Prostate gland (tissue), 2 donors: ENCODE results near the gene ITPR1. TPM values are rescaled to one million over a fixed set of nuclear protein-coding genes. Genes with fewer than 3 reads are reported as not detected.
"Not testable (repeated sequence)": the region's sequence is repeated elsewhere in the genome, so short reads cannot be mapped to it uniquely, and the experiment has no call there.

Experiments
- DNase-seq: peaks from one replicate; pipeline ENCODE4 v3.0.0-alpha.2; 2019; ENCODE audit warnings: low spot score
- H3K27ac ChIP-seq, 2 donors: fragments of 200-600 bp; sonication (generic); 2 replicates each; pipeline ENCODE4 v1.5.1; 2017 to 2019
- H3K27me3 ChIP-seq: fragments of 200-600 bp; sonication (generic); replicated peaks from 2 replicates; pipeline ENCODE4 v1.5.1; 2019; ENCODE audit not compliant: insufficient read depth
- H3K36me3 ChIP-seq, 2 donors: fragments of 200-600 bp; sonication (generic); 1 replicate in 1 of 2; 2 replicates in 1 of 2; pipeline versions ENCODE4 v1.5.1 to v1.8.1; 2017 to 2019
- H3K4me1 ChIP-seq: fragments of 200-600 bp; sonication (generic); replicated peaks from 2 replicates; pipeline ENCODE4 v1.5.1; 2019
- H3K4me3 ChIP-seq, 2 donors: fragments of 200-600 bp; sonication (generic); 2 replicates each; pipeline ENCODE4 v1.5.1; 2017 to 2019
- H3K9me3 ChIP-seq: fragments of 200-600 bp; sonication (generic); 2 replicates; pipeline ENCODE4 v1.5.1; 2017
- POLR2A ChIP-seq: fragments of 450-650 bp; IDR thresholded peaks from one replicate; pipeline ENCODE4 v1.6.1; 2016; ENCODE audit warnings: antibody characterized with exemption, mild to moderate bottlenecking
- POLR2AphosphoS5 ChIP-seq: sonication (generic); formaldehyde crosslinking; IDR thresholded peaks from one replicate; pipeline ENCODE4 v1.6.1; 2017; ENCODE audit warnings: antibody characterized with exemption
- WGBS: methylation state at CpG from one replicate; pipeline ENCODE4 v1.1.5; 2018; 5-methylcytosine and 5-hydroxymethylcytosine counted together
- intact Hi-C: fragments of 100-400 bp; cut with DNase I; formaldehyde crosslinking; loops from one replicate; pipeline ENCODE4 v1.14.2; 2022
- total RNA-seq, 2 donors: library from RNA; depleted of rRNA; stranded (reverse); fragments of >200 nt; gene quantifications; one replicate each; pipeline ENCODE4 v1.1.0, GENCODE V29; 2016
- TF ChIP-seq, protein P1 (sequence below), 4 experiments: fragments of 200-600 bp in 2 of 4; fragments of 450-650 bp in 2 of 4; sonication (generic) in 2 of 4; IDR thresholded peaks; 1 replicate in 3 of 4; 2 replicates in 1 of 4; pipeline ENCODE4 v1.5.1; 2016 to 2019; ENCODE audit warnings: antibody characterized with exemption in 4 of 4, mild to moderate bottlenecking in 2 of 4, moderate library complexity in 2 of 4

Gene ITPR1
- total RNA-seq, 2 donors from 2014 or later: 80.0 to 126 TPM

GRCh38 chr3:4589475-4590097, 96.4 kb downstream of the ITPR1 start:
- TF ChIP-seq, protein P1, sequence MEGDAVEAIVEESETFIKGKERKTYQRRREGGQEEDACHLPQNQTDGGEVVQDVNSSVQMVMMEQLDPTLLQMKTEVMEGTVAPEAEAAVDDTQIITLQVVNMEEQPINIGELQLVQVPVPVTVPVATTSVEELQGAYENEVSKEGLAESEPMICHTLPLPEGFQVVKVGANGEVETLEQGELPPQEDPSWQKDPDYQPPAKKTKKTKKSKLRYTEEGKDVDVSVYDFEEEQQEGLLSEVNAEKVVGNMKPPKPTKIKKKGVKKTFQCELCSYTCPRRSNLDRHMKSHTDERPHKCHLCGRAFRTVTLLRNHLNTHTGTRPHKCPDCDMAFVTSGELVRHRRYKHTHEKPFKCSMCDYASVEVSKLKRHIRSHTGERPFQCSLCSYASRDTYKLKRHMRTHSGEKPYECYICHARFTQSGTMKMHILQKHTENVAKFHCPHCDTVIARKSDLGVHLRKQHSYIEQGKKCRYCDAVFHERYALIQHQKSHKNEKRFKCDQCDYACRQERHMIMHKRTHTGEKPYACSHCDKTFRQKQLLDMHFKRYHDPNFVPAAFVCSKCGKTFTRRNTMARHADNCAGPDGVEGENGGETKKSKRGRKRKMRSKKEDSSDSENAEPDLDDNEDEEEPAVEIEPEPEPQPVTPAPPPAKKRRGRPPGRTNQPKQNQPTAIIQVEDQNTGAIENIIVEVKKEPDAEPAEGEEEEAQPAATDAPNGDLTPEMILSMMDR (IDR thresholded peaks at IDR 0.05): no peak
- TF ChIP-seq POLR2A (no peak), POLR2AphosphoS5 (no peak)
- no peak overlapping the region for H3K27ac ChIP-seq
- H3K4me1 ChIP-seq: no peaks in the 10 kb centered on the region
- DNase-seq: no peak
- H3K36me3 ChIP-seq: no peaks in the 10 kb centered on the region
- H3K9me3 ChIP-seq: no peaks in the 10 kb centered on the region
- WGBS: 64% methylated on average over 4 of the region's 4 CpGs
- no peak overlapping the region for H3K4me3 ChIP-seq
- intact Hi-C loops: no loop called here
- no peaks in the 10 kb centered on the region for H3K27me3 ChIP-seq

- H3K27ac ChIP-seq, intact Hi-C loops: not testable (repeated sequence)
- 96% methylated on average over 2 of the region's 2 CpGs for WGBS
Measured at GRCh38 chr3:4590849-4591248, 97.7 kb downstream of the ITPR1 start.

DNA sequence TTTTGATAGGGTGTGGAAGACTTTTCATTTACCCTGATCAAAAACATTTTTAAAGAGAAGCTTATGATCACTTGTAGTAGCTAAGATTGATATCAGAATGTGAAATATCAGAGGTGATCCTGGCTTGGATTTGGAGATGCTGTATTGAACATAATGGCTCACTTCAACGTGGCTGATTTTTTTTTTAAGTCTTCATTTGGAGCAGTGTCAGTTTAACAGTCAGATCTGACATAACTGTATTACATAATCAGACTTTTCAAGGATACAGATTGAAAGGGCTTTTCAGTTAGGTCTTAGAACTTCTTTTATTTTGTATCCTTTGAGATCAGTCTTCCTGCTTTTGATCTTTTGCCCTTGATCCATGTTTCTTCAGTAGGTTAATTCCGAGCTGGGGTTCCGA, 98.5 kb downstream of the ITPR1 start:
- Histone ChIP-seq H3K9me3 (no peaks in the 10 kb centered on the region), H3K36me3 (no peaks in the 10 kb centered on the region), H3K4me1 (no peaks in the 10 kb centered on the region), H3K27me3 (no peaks in the 10 kb centered on the region), H3K27ac (no peak overlapping the region), H3K4me3 (no peak overlapping the region)
- intact Hi-C loops: no loop called here
- WGBS: 60% methylated on average over 3 of the region's 3 CpGs
- DNase-seq: no peak
- TF ChIP-seq POLR2AphosphoS5 (no peak), POLR2A (no peak)
- TF ChIP-seq, protein P1 (IDR thresholded peaks at IDR 0.05): no peak

More at GRCh38 chr3:4590849-4591248, 97.7 kb downstream of the ITPR1 start:
- H3K9me3 ChIP-seq, H3K4me1 ChIP-seq, H3K4me3 ChIP-seq, DNase-seq, H3K27me3 ChIP-seq, H3K36me3 ChIP-seq: not testable (repeated sequence)

DNA sequence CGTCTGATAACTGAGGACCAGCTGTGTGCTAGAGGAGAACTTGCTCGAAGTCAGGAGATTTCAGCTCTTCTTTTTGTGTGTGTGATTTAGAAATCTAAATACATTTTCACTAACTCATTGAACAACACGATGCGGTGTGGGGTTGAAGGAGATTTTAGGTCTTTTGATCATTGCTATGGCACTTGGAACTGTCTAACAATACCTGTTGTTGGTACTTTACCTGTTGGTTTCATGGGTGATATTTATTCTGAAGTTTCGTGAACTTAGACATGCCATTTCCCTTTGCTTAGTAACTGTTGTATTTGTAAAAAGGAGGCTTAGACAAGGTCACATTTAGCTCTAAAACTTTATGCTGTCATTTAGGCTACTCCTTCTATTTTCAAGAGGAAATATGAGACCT, 99.9 kb downstream of the ITPR1 start:
- H3K27me3 ChIP-seq: no peaks in the 10 kb centered on the region
- H3K4me1 ChIP-seq: no peaks in the 10 kb centered on the region
- 93% methylated on average over 5 of the region's 5 CpGs for WGBS
- no peaks in the 10 kb centered on the region for H3K36me3 ChIP-seq
- no peak overlapping the region for H3K27ac ChIP-seq
- H3K4me3 ChIP-seq: no peak overlapping the region
- H3K9me3 ChIP-seq: no peaks in the 10 kb centered on the region
- intact Hi-C loops: no loop called here
- TF ChIP-seq, protein P1 (IDR thresholded peaks at IDR 0.05): no peak
- TF ChIP-seq POLR2AphosphoS5 (no peak), POLR2A (no peak)
- no peak for DNase-seq

- DNase-seq: no peak
- Histone ChIP-seq H3K4me1 (no peaks in the 10 kb centered on the region), H3K4me3 (no peak overlapping the region), H3K36me3 (no peaks in the 10 kb centered on the region), H3K27me3 (no peaks in the 10 kb centered on the region), H3K27ac (no peak overlapping the region), H3K9me3 (no peaks in the 10 kb centered on the region)
- TF ChIP-seq POLR2A: no peak
- TF ChIP-seq, protein P1 (IDR thresholded peaks at IDR 0.05): no peak
- no peak for TF ChIP-seq POLR2AphosphoS5
- 70% methylated on average over 6 of the region's 6 CpGs for WGBS
- intact Hi-C loops: no loop called here
Measured at GRCh38 chr3:4595710-4596113, 102.6 kb downstream of the ITPR1 start.
